Measurements from ENCODE around the gene GXYLT1. TPM values are rescaled to one million over a fixed set of nuclear protein-coding genes. Genes with fewer than 3 reads are reported as not detected.

The GXYLT1 gene
- total RNA-seq, 4 donors from 2014 or later: 5.6 to 10.9 (median 9.9) TPM

GRCh38 chr12:42145197-42145549, 499 bp upstream of the GXYLT1 start:
- no peak for TF ChIP-seq POLR2AphosphoS5 (IDR thresholded peaks at IDR 0.05)
- TF ChIP-seq POLR2A (IDR thresholded peaks at IDR 0.05): no peak
- no peak for TF ChIP-seq CTCF (IDR thresholded peaks at IDR 0.05)
- TF ChIP-seq EP300 (IDR thresholded peaks at IDR 0.05): no peak
- no peak for DNase-seq (ENCODE audit: low spot score in 2 of 2)
- peaks cover 30% of the 10 kb centered on the region for H3K4me1 ChIP-seq
- WGBS: 17% methylated on average over 8 of the region's 8 CpGs
- no peaks in the 10 kb centered on the region for H3K36me3 ChIP-seq
- no peaks in the 10 kb centered on the region for H3K9me3 ChIP-seq
- H3K27ac ChIP-seq: peak overlapping the region; percentile 85
- H3K4me3 ChIP-seq: peak overlapping the region; percentile 77
- no peaks in the 10 kb centered on the region for H3K27me3 ChIP-seq

- DNase-seq (ENCODE audit: low spot score in 2 of 2): peak in 1 of 2 donors; percentile 63
- peaks cover 30% of the 10 kb centered on the region for H3K4me1 ChIP-seq
These were observed 591 bp downstream of the GXYLT1 start for GRCh38 chr12:42144158-42144407.

GRCh38 chr12:42143452-42144157, 1.1 kb downstream of the GXYLT1 start:
- no peak for DNase-seq (ENCODE audit: low spot score in 2 of 2)
- no peaks in the 10 kb centered on the region for H3K36me3 ChIP-seq
- H3K9me3 ChIP-seq: no peaks in the 10 kb centered on the region
- no peaks in the 10 kb centered on the region for H3K27me3 ChIP-seq
- peaks cover 30% of the 10 kb centered on the region for H3K4me1 ChIP-seq
- H3K27ac ChIP-seq: peak overlapping the region; percentile 85
- 11% methylated on average over 12 of the region's 12 CpGs for WGBS
- TF ChIP-seq POLR2AphosphoS5 (IDR thresholded peaks at IDR 0.05): no peak
- no peak for TF ChIP-seq EP300 (IDR thresholded peaks at IDR 0.05)
- TF ChIP-seq CTCF (IDR thresholded peaks at IDR 0.05): no peak
- TF ChIP-seq POLR2A (IDR thresholded peaks at IDR 0.05): no peak
- peak overlapping the region; percentile 77 for H3K4me3 ChIP-seq

More at GRCh38 chr12:42144158-42144407, 591 bp downstream of the GXYLT1 start:
- Histone ChIP-seq H3K27me3 (no peaks in the 10 kb centered on the region), H3K4me3 (peak overlapping the region; percentile 77), H3K27ac (peak overlapping the region; percentile 85), H3K9me3 (no peaks in the 10 kb centered on the region), H3K36me3 (no peaks in the 10 kb centered on the region)
- WGBS: under 1% methylated on average over 15 of the region's 21 CpGs
- no peak for TF ChIP-seq CTCF (IDR thresholded peaks at IDR 0.05)
- TF ChIP-seq POLR2A (IDR thresholded peaks at IDR 0.05): no peak
- no peak for TF ChIP-seq EP300 (IDR thresholded peaks at IDR 0.05)
- no peak for TF ChIP-seq POLR2AphosphoS5 (IDR thresholded peaks at IDR 0.05)

- no peak for TF ChIP-seq CTCF (IDR thresholded peaks at IDR 0.05)
- no peak for TF ChIP-seq EP300 (IDR thresholded peaks at IDR 0.05)
- TF ChIP-seq POLR2AphosphoS5 (IDR thresholded peaks at IDR 0.05): no peak
- TF ChIP-seq POLR2A (IDR thresholded peaks at IDR 0.05): no peak
- 87% methylated on average over 3 of the region's 3 CpGs for WGBS
- Histone ChIP-seq H3K4me3 (no peak overlapping the region), H3K9me3 (no peaks in the 10 kb centered on the region), H3K36me3 (no peaks in the 10 kb centered on the region), H3K27me3 (no peaks in the 10 kb centered on the region), H3K27ac (no peak overlapping the region), H3K4me1 (peaks cover 30% of the 10 kb centered on the region)
- DNase-seq (ENCODE audit: low spot score in 2 of 2): no peak
These were observed 2.6 kb downstream of the GXYLT1 start for GRCh38 chr12:42141981-42142606.

- no peaks in the 10 kb centered on the region for H3K9me3 ChIP-seq
- no peak overlapping the region for H3K4me3 ChIP-seq
- WGBS: 59% methylated on average over 3 of the region's 3 CpGs
- no peak for DNase-seq (ENCODE audit: low spot score in 2 of 2)
- peaks cover 30% of the 10 kb centered on the region for H3K4me1 ChIP-seq
- H3K27ac ChIP-seq: no peak overlapping the region
- H3K27me3 ChIP-seq: no peaks in the 10 kb centered on the region
- TF ChIP-seq POLR2AphosphoS5 (IDR thresholded peaks at IDR 0.05) (no peak), CTCF (IDR thresholded peaks at IDR 0.05) (no peak), EP300 (IDR thresholded peaks at IDR 0.05) (no peak), POLR2A (IDR thresholded peaks at IDR 0.05) (no peak)
- H3K36me3 ChIP-seq: no peaks in the 10 kb centered on the region
These were observed 3.8 kb downstream of the GXYLT1 start for GRCh38 chr12:42140901-42141300.
